ENCODE data around the gene HNRNPF. TPM values are rescaled to one million over a fixed set of nuclear protein-coding genes. Genes with fewer than 3 reads are reported as not detected.

Gene HNRNPF
- total RNA-seq, 1 donor from 2014 or later = 126 TPM

DNA sequence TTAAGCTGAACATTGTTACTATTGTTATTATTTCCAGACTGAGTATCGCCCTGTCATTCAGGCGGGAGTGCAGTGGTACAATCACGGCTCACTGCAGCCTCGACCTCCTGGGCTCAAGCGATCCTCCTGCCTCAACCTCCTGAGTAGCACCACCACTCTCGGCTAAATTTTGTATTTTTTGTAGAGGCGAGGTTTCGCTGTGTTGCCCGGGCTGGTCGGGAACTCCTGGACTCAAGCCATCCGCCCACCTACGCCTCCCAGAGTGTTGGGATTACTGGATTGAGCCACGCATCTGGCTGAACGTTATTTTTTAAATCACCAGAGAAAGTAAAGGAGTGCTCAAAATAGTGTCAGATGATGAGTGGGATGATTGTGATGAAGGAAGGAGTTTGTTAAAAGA is 1.4 kb upstream of the HNRNPF start:
- no peaks in the 10 kb centered on the region for H3K9me3 Mint-ChIP-seq (ENCODE audit: low read depth)
- H3K27ac Mint-ChIP-seq (ENCODE audit: unreplicated experiment) = no peak overlapping the region
- H3K27me3 Mint-ChIP-seq (ENCODE audit: low read depth) = no peaks in the 10 kb centered on the region
- TF ChIP-seq CTCF (IDR thresholded peaks at IDR 0.05) = no peak
- H3K4me1 Mint-ChIP-seq (ENCODE audit: low read depth) = peaks cover 21% of the 10 kb centered on the region
- no peak for DNase-seq (ENCODE audit: low spot score)
- peak overlapping the region; percentile 92 for H3K4me3 Mint-ChIP-seq (ENCODE audit: unreplicated experiment)
- no peaks in the 10 kb centered on the region for H3K36me3 Mint-ChIP-seq (ENCODE audit: low read depth)

GRCh38 chr10:43409385-43410109 is 561 bp upstream of the HNRNPF start:
- no peaks in the 10 kb centered on the region for H3K9me3 Mint-ChIP-seq (ENCODE audit: low read depth)

GRCh38 chr10:43408331-43408709 is 666 bp downstream of the HNRNPF start:
- H3K4me1 Mint-ChIP-seq (ENCODE audit: low read depth) = peaks cover 38% of the 10 kb centered on the region
- TF ChIP-seq CTCF (IDR thresholded peaks at IDR 0.05) = peak; percentile 50
- H3K36me3 Mint-ChIP-seq (ENCODE audit: low read depth) = no peaks in the 10 kb centered on the region
- peak overlapping the region; percentile 98 for H3K27ac Mint-ChIP-seq (ENCODE audit: unreplicated experiment)
- H3K9me3 Mint-ChIP-seq (ENCODE audit: low read depth) = no peaks in the 10 kb centered on the region
- no peaks in the 10 kb centered on the region for H3K27me3 Mint-ChIP-seq (ENCODE audit: low read depth)
- DNase-seq (ENCODE audit: low spot score) = no peak
- peak overlapping the region; percentile 92 for H3K4me3 Mint-ChIP-seq (ENCODE audit: unreplicated experiment)

More at GRCh38 chr10:43409385-43410109, 561 bp upstream of the HNRNPF start:
- Mint-ChIP-seq H3K27ac (ENCODE audit: unreplicated experiment) (peak overlapping the region; percentile 98), H3K4me3 (ENCODE audit: unreplicated experiment) (peak overlapping the region; percentile 92), H3K27me3 (ENCODE audit: low read depth) (no peaks in the 10 kb centered on the region), H3K36me3 (ENCODE audit: low read depth) (no peaks in the 10 kb centered on the region), H3K4me1 (ENCODE audit: low read depth) (peaks cover 29% of the 10 kb centered on the region)
- TF ChIP-seq CTCF (IDR thresholded peaks at IDR 0.05) = peak; percentile 10
- no peak for DNase-seq (ENCODE audit: low spot score)

DNA sequence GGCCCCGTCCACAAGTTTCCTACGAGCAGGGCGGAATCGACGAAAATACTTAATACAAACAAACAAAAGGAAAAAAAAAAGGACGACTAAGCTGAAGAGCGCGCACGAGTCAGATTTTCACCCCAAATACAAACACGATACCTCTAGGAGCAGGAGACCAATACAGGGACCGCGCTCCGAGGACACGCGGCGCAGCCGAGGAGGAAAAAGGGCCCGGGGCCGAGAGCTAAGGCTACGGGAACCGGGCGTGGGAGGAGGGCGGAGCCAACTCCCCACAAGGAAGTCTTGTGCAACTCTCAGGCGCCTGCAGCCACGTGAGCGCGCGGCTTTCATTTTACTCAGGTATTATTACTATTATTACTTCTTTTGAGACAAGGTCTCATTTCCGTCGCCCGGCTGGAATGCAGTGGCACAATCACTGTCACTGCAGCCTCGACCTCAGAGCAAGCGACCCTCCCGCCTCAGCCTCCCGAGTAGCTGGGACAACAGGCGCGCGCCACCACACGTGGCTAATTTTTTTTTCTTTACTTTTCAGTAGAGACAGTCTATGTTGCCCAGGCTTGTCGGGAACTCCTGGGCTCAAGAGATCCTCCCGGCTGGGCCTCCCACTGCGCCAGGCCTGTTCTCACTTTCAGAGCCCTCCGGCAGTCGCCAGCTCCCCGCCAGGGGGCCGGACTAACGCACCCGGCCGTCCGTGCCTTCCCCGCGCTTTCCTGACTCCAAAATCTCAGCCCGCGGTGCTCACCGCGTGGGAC is 1.2 kb downstream of the HNRNPF start:
- H3K4me3 Mint-ChIP-seq (ENCODE audit: unreplicated experiment) = peak overlapping the region; percentile 92
- TF ChIP-seq CTCF (IDR thresholded peaks at IDR 0.05) = peak; percentile 74
- H3K4me1 Mint-ChIP-seq (ENCODE audit: low read depth) = peaks cover 43% of the 10 kb centered on the region
- DNase-seq (ENCODE audit: low spot score) = no peak
- H3K9me3 Mint-ChIP-seq (ENCODE audit: low read depth) = no peaks in the 10 kb centered on the region
- H3K27me3 Mint-ChIP-seq (ENCODE audit: low read depth) = no peaks in the 10 kb centered on the region
- H3K27ac Mint-ChIP-seq (ENCODE audit: unreplicated experiment) = peak overlapping the region; percentile 98
- H3K36me3 Mint-ChIP-seq (ENCODE audit: low read depth) = peaks cover 2% of the 10 kb centered on the region

GRCh38 chr10:43407148-43407575 is 1.8 kb downstream of the HNRNPF start:
- H3K9me3 Mint-ChIP-seq (ENCODE audit: low read depth) = no peaks in the 10 kb centered on the region

More at GRCh38 chr10:43407148-43407575, 1.8 kb downstream of the HNRNPF start:
- DNase-seq (ENCODE audit: low spot score) = no peak
- H3K27ac Mint-ChIP-seq (ENCODE audit: unreplicated experiment) = peak overlapping the region; percentile 98
- peaks cover 2% of the 10 kb centered on the region for H3K36me3 Mint-ChIP-seq (ENCODE audit: low read depth)
- no peak for TF ChIP-seq CTCF (IDR thresholded peaks at IDR 0.05)
- H3K27me3 Mint-ChIP-seq (ENCODE audit: low read depth) = no peaks in the 10 kb centered on the region
- peaks cover 49% of the 10 kb centered on the region for H3K4me1 Mint-ChIP-seq (ENCODE audit: low read depth)
- H3K4me3 Mint-ChIP-seq (ENCODE audit: unreplicated experiment) = peak overlapping the region; percentile 92
